IMR-90 (cell line): ENCODE results near the gene LUC7L3. TPM values are rescaled to one million over a fixed set of nuclear protein-coding genes. Genes with fewer than 3 reads are reported as not detected.

Experiments used
- ATAC-seq: fragments of 200-7000 bp; cut with Tn5 transposase; 2 replicates; pipeline ENCODE4 v1.9.1; 2020; ENCODE audit warnings: low read depth, mild to moderate bottlenecking, moderate library complexity
- BruUV-seq: library from RNA; stranded (reverse); fragments of 400-500 nt; replicated peaks from 2 replicates; lab custom pipeline; 2021; lab: Mats Ljungman, UMichigan
- CTCF ChIA-PET: fragments of 300-600 bp; formaldehyde crosslinking; extraction: SDS; loops from one replicate; lab custom pipeline; 2021; ENCODE audit warnings: antibody characterized with exemption; lab: Yijun Ruan, JAX
- POLR2A ChIA-PET: fragments of 300-600 bp; sonication (Branson Sonifier 250); formaldehyde crosslinking; loops from one replicate; lab custom pipeline; 2022; ENCODE audit warnings: antibody characterized with exemption; ENCODE audit not compliant: unreplicated experiment; lab: Charles Lee
- DNase-seq: peaks from one replicate; pipeline ENCODE4 v3.0.0; 2013
- H2AFZ ChIP-seq: replicated peaks from 2 replicates; pipeline ENCODE3; 2013; ENCODE audit warnings: low read length, mild to moderate bottlenecking; ENCODE audit not compliant: poor library complexity
- H2AK5ac ChIP-seq: 2 replicates; pipeline ENCODE4 v1.6.1; 2013; ENCODE audit warnings: low read depth, low read length, inconsistent platforms
- H2AK9ac ChIP-seq: replicated peaks from 2 replicates; pipeline ENCODE3; 2013; ENCODE audit warnings: mild to moderate bottlenecking, low read depth, low read length, moderate library complexity; ENCODE audit not compliant: poor library complexity
- H2BK120ac ChIP-seq: 2 replicates; pipeline ENCODE4 v1.6.1; 2013; ENCODE audit warnings: low read depth, low read length, inconsistent platforms
- H2BK15ac ChIP-seq: 3 replicates; pipeline ENCODE4 v1.6.1; 2013; ENCODE audit warnings: low read depth, low read length, inconsistent platforms
- H2BK20ac ChIP-seq: 2 replicates; pipeline ENCODE4 v1.6.1; 2013; ENCODE audit warnings: low read depth, mild to moderate bottlenecking, inconsistent platforms, low read length, moderate library complexity
- H2BK5ac ChIP-seq: 2 replicates; pipeline ENCODE4 v1.6.1; 2013; ENCODE audit warnings: mild to moderate bottlenecking, low read depth, low read length, inconsistent platforms; ENCODE audit not compliant: poor library complexity, severe bottlenecking
- H3K14ac ChIP-seq: replicated peaks from 2 replicates; pipeline ENCODE4 v1.6.1; 2013; ENCODE audit warnings: low read depth, low read length, inconsistent platforms
- H3K18ac ChIP-seq: 2 replicates; pipeline ENCODE4 v1.6.1; 2013; ENCODE audit warnings: low read depth, low read length, control low read depth
- H3K23ac ChIP-seq: 2 replicates; pipeline ENCODE4 v1.6.1; 2013; ENCODE audit warnings: low read depth, low read length, inconsistent platforms
- H3K27ac ChIP-seq: 2 replicates; pipeline ENCODE4 v1.5.1; 2013; ENCODE audit warnings: mild to moderate bottlenecking, control low read depth, low read length; ENCODE audit not compliant: insufficient read depth
- H3K27me3 ChIP-seq: 2 replicates; pipeline ENCODE4 v1.6.1; 2013; ENCODE audit warnings: low read length; ENCODE audit not compliant: control insufficient read depth, insufficient read depth
- H3K36me3 ChIP-seq: 2 replicates; pipeline ENCODE4 v1.6.1; 2013; ENCODE audit warnings: low read length, mixed read lengths; ENCODE audit not compliant: control insufficient read depth, insufficient read depth
- H3K4ac ChIP-seq: 2 replicates; pipeline ENCODE4 v1.6.1; 2013; ENCODE audit warnings: low read depth, low read length, inconsistent platforms
- H3K4me1 ChIP-seq: 2 replicates; pipeline ENCODE4 v1.6.1; 2013; ENCODE audit warnings: low read length, mixed read lengths; ENCODE audit not compliant: control insufficient read depth, insufficient read depth
- H3K4me2 ChIP-seq: 2 replicates; pipeline ENCODE4 v1.6.1; 2013; ENCODE audit warnings: low read depth, mild to moderate bottlenecking, control low read depth, low read length, moderate library complexity
- H3K4me3 ChIP-seq: 2 replicates; pipeline ENCODE4 v1.5.1; 2013; ENCODE audit warnings: low read depth, mild to moderate bottlenecking, control low read depth, low read length, moderate library complexity; ENCODE audit not compliant: insufficient read depth
- H3K56ac ChIP-seq: 2 replicates; pipeline ENCODE4 v1.6.1; 2013; ENCODE audit warnings: low read length, inconsistent platforms; ENCODE audit not compliant: insufficient read depth; ENCODE audit errors: extremely low read depth
- H3K79me1 ChIP-seq, 2 experiments: 2 replicates each; pipeline ENCODE4 v1.6.1; 2013; ENCODE audit warnings: low read length in 2 of 2, inconsistent platforms in 1 of 2, low read depth in 1 of 2
- H3K9ac ChIP-seq: 2 replicates; pipeline ENCODE4 v1.6.1; 2013; ENCODE audit warnings: low read depth, low read length, control low read depth
- H3K9me1 ChIP-seq: 2 replicates; pipeline ENCODE4 v1.6.1; 2013; ENCODE audit warnings: low read length, inconsistent platforms; ENCODE audit not compliant: insufficient read depth
- H3K9me3 ChIP-seq: 2 replicates; pipeline ENCODE4 v1.6.1; 2013; ENCODE audit warnings: low read length; ENCODE audit not compliant: control insufficient read depth, insufficient read depth
- H4K20me1 ChIP-seq: 2 replicates; pipeline ENCODE4 v1.6.1; 2013; ENCODE audit warnings: low read length, inconsistent platforms; ENCODE audit not compliant: insufficient read depth
- H4K5ac ChIP-seq: 2 replicates; pipeline ENCODE4 v1.6.1; 2013; ENCODE audit warnings: mild to moderate bottlenecking, low read depth, low read length, control low read depth
- H4K8ac ChIP-seq, 2 experiments: 2 replicates each; pipeline ENCODE4 v1.6.1; 2013; ENCODE audit warnings: low read depth in 2 of 2, low read length in 2 of 2, control low read depth in 1 of 2, inconsistent platforms in 1 of 2
- H4K91ac ChIP-seq: 2 replicates; pipeline ENCODE4 v1.6.1; 2013; ENCODE audit warnings: low read depth, low read length, inconsistent platforms; ENCODE audit not compliant: insufficient read depth
- WGBS, 2 experiments: methylation state at CpG; one replicate each; pipeline versions ENCODE4 v1.1.5 to v1.1.7; 2013; ENCODE audit warnings: missing lambda C conversion rate in 2 of 2; ENCODE audit not compliant: insufficient read length in 1 of 2; ENCODE audit errors: extremely low coverage in 2 of 2; 5-methylcytosine and 5-hydroxymethylcytosine counted together
- dilution Hi-C: fragments of 300-500 bp; cut with HindIII; formaldehyde crosslinking; loops from one replicate; pipeline ENCODE4 v1.14.3; 2018; ENCODE audit warnings: low sequenced_read_pairs; ENCODE audit not compliant: unreplicated experiment
- in situ Hi-C: fragments of 300-500 bp; cut with MboI; formaldehyde crosslinking; loops from 3 replicates; pipeline ENCODE4 v1.14.3; 2019; ENCODE audit warnings: low sequenced_read_pairs, inconsistent platforms, mixed read lengths
- intact Hi-C: fragments of 100-400 bp; cut with micrococcal nuclease; formaldehyde crosslinking; loops from 2 replicates; pipeline ENCODE4 v1.10.0; 2022
- polyA plus RNA-seq, 3 experiments: library from polyadenylated mRNA; depleted of rRNA; stranded (reverse); fragments of >200 nt; gene quantifications; 2 replicates each; pipeline ENCODE4 v1.2.3, GENCODE V29; 2012; ENCODE audit warnings: low replicate concordance in 1 of 3
- total RNA-seq: library from RNA; depleted of rRNA; stranded (reverse); fragments of >200 nt; gene quantifications from 2 replicates; pipeline ENCODE4 v1.2.3, GENCODE V29; 2012
- TF ChIP-seq, protein P1 (sequence below): fragments of 150-350 bp; IDR thresholded peaks from 2 replicates; pipeline ENCODE4 v1.6.1; 2016; ENCODE audit warnings: low read depth, mild to moderate bottlenecking, low read length, moderate library complexity, borderline replicate concordance

Gene LUC7L3
- total and polyA plus RNA-seq, 2 of the 4 experiments (the other 2 are of a cell fraction), result 17.7 to 44.7 TPM

DNA sequence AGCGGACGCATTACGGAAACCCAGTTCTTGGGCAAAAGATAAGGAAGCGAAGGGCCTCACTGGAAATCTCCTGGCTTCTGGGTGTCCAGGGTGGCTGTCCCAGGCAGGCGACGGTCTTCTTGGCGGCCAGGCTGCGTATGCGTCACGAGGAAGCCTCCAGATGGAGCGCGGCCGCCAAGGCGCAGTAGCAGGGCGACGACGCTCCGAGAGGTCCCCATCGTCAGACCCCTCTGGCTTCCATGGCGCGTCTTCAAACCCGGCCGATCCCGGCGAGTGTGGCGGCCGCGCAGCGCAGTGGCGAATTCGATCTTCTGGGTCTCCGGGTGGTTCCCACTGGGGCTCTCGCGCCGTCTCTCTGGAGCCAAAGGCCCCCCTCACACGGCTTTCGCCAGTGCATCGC, 61.8 kb downstream of the LUC7L3 start:
- 71% methylated on average over 3 of the region's 38 CpGs; no CpG with 5 or more reads in 1 of the 2 experiments for WGBS, 2 experiments

More for the DNA sequence above, 61.8 kb downstream of the LUC7L3 start:
- Histone ChIP-seq H3K9me1 (0 out of 2 replicates have a peak, but pooled peaks cover 2% of the 10 kb centered on the region), H2AFZ (peak overlapping the region; percentile 90), H3K9ac (no peak overlapping the region), H3K23ac (no peak overlapping the region), H3K4me2 (peak overlapping the region; percentile 44), H2BK120ac (no peak overlapping the region), H4K91ac (no peak overlapping the region), H3K18ac (no peak overlapping the region), H2AK5ac (no peak overlapping the region), H3K4me1 (peaks cover 5% of the 10 kb centered on the region), H3K4ac (no peak overlapping the region), H4K8ac (no peak overlapping the region), H3K4me3 (no peak overlapping the region; the same call in 1 of the 2 replicates), H2BK15ac (no peak overlapping the region; the same call in 2 of the 3 replicates), H3K36me3 (no peaks in the 10 kb centered on the region), H3K27ac (no peak overlapping the region), H3K56ac (no peak overlapping the region), H3K14ac (no peak overlapping the region), H4K5ac (no peak overlapping the region), H2BK20ac (no peak overlapping the region), H3K9me3 (no peaks in the 10 kb centered on the region), H3K79me1 (no peaks in the 10 kb centered on the region), H3K27me3 (peaks cover 2% of the 10 kb centered on the region), H2AK9ac (no peak overlapping the region), H4K20me1 (no peaks in the 10 kb centered on the region), H2BK5ac (no peak overlapping the region)
- ChIA-PET POLR2A (interaction anchor here (0.6 kb wide), 1 partner anchor 224 kb away, joined by 6 read pairs; no protein-coding TSS in a partner anchor), CTCF (no interaction called here)
- BruUV-seq, result no TSS peak
- in situ Hi-C loops (loop anchor here (5.0 kb wide), 1 partner anchor 176 kb away; no protein-coding TSS in a partner anchor), intact Hi-C loops (no loop called here), dilution Hi-C loops (no loop called here)
- ATAC-seq (no peak), DNase-seq (no peak)
- TF ChIP-seq, protein P1, sequence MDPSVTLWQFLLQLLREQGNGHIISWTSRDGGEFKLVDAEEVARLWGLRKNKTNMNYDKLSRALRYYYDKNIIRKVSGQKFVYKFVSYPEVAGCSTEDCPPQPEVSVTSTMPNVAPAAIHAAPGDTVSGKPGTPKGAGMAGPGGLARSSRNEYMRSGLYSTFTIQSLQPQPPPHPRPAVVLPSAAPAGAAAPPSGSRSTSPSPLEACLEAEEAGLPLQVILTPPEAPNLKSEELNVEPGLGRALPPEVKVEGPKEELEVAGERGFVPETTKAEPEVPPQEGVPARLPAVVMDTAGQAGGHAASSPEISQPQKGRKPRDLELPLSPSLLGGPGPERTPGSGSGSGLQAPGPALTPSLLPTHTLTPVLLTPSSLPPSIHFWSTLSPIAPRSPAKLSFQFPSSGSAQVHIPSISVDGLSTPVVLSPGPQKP, result no peak
